Vagina (tissue), 2 donors: ENCODE measurements around the gene TBC1D22A.

Experiments used
- POLR2AphosphoS5 ChIP-seq, 2 donors: sonication (generic); formaldehyde crosslinking; IDR thresholded peaks; one replicate each; pipeline ENCODE4 v1.9.0; 2017; ENCODE audit warnings: antibody characterized with exemption in 2 of 2, mild to moderate bottlenecking in 2 of 2, low read depth in 1 of 2; ENCODE audit not compliant: insufficient read depth in 1 of 2
- TF ChIP-seq, protein P1 (sequence below), 3 experiments: fragments of 450-650 bp in 2 of 3; fragments of 200-600 bp in 1 of 3; sonication (generic) in 1 of 3; IDR thresholded peaks; one replicate each; pipeline ENCODE4 v1.5.1; 2017 to 2019; ENCODE audit warnings: antibody characterized with exemption in 3 of 3, mild to moderate bottlenecking in 2 of 3, moderate library complexity in 2 of 3

DNA sequence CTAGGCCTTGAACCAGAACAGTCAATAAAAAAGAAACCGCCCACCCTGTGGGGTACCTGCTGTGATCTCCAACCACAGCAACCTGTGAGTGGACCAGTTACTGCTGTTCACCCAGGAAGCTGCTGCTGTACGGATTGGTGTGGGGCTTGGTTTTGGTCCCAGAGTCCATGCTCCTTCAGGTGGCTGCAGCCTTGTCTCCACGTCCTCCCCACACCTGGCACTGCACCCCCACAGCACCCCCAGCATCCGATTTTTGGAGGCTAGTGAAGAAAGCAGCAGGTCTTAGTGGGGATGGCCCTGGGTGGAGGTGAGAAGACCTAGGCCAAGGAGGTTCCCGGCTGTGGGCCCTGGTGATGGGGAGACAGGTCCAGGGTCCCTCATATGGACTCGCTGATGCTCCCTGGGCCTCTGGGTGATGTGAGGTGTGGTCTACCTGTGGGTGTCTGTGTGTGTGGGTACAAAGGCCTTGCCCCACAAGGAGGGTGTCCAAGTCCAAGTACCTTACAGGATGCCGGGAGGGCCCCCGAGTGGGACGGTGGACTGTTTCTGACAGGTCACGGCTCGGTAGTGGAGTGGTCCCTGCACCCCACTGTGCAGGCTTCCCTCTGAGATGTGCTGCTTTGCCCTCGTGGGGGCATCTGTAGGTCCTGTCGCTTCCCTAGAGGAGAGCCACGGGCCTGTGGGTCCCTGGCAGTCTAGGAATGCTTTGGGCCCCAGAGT lies 283.4 kb downstream of the TBC1D22A start:
- TF ChIP-seq, protein P1, sequence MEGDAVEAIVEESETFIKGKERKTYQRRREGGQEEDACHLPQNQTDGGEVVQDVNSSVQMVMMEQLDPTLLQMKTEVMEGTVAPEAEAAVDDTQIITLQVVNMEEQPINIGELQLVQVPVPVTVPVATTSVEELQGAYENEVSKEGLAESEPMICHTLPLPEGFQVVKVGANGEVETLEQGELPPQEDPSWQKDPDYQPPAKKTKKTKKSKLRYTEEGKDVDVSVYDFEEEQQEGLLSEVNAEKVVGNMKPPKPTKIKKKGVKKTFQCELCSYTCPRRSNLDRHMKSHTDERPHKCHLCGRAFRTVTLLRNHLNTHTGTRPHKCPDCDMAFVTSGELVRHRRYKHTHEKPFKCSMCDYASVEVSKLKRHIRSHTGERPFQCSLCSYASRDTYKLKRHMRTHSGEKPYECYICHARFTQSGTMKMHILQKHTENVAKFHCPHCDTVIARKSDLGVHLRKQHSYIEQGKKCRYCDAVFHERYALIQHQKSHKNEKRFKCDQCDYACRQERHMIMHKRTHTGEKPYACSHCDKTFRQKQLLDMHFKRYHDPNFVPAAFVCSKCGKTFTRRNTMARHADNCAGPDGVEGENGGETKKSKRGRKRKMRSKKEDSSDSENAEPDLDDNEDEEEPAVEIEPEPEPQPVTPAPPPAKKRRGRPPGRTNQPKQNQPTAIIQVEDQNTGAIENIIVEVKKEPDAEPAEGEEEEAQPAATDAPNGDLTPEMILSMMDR (IDR thresholded peaks at IDR 0.05) = no peak
- TF ChIP-seq POLR2AphosphoS5 (IDR thresholded peaks at IDR 0.05; ENCODE audit: insufficient read depth in 1 of 2, low read depth in 1 of 2) = no peak
